HCT116 (cell line): ENCODE measurements around the gene PCARE. TPM values are rescaled to one million over a fixed set of nuclear protein-coding genes. Genes with fewer than 3 reads are reported as not detected.
A peak's percentile ranks its signal among the peaks of the same experiment; 100 is the strongest.

Experiments used
- ATAC-seq: fragments of 200-7000 bp; cut with Tn5 transposase; 2 replicates; pipeline ENCODE4 v1.9.1; 2020; ENCODE audit warnings: mild to moderate bottlenecking, moderate library complexity
- BruUV-seq: library from RNA; stranded (reverse); fragments of 400-500 nt; replicated peaks from 2 replicates; lab custom pipeline; 2021; lab: Mats Ljungman, UMichigan
- CTCF ChIA-PET: fragments of 300-600 bp; sonication (Branson Sonifier 250); formaldehyde crosslinking; loops from one replicate; lab custom pipeline; 2021; ENCODE audit warnings: antibody characterized with exemption; lab: Charles Lee
- POLR2A ChIA-PET: fragments of 300-600, 350-600 bp; sonication (Branson Sonifier 250); formaldehyde crosslinking; loops from one replicate; lab custom pipeline; 2021; ENCODE audit warnings: antibody characterized with exemption; lab: Charles Lee
- RAD21 ChIA-PET, 2 experiments: fragments of 300-600 bp; sonication (Branson Sonifier 250); formaldehyde crosslinking; loops; one replicate each; lab custom pipeline; 2023; ENCODE audit warnings: low total read pairs in 2 of 2; ENCODE audit not compliant: uncharacterized antibody in 2 of 2, unreplicated experiment in 2 of 2, low non-redundant PET in 1 of 2; lab: Charles Lee
- DNase-seq: peaks from one replicate; pipeline ENCODE4 v3.0.0-alpha.2; 2010; ENCODE audit warnings: low read depth, low spot score
- H2AFZ ChIP-seq: fragments of 200-600 bp; shearing (Covaris generic), sonication (generic); 2 replicates; pipeline ENCODE4 v1.6.1; 2017; ENCODE audit warnings: low read depth, mixed run types, mixed read lengths, antibody characterized with exemption, low read length; ENCODE audit not compliant: poor library complexity, severe bottlenecking
- H3K27ac ChIP-seq: 2 replicates; pipeline ENCODE4 v1.5.1; 2012; ENCODE audit warnings: low read depth, low read length
- H3K27me3 ChIP-seq: fragments of 200-600 bp; sonication (generic); 2 replicates; pipeline ENCODE4 v1.6.1; 2016; ENCODE audit warnings: mixed run types, low read length, mixed read lengths; ENCODE audit not compliant: insufficient read depth
- H3K36me3 ChIP-seq, 2 experiments: fragments of 200-500 bp in 1 of 2; fragments of 200-600 bp in 1 of 2; sonication (Bioruptor generic) in 1 of 2; sonication (generic) in 1 of 2; 2 replicates each; pipeline versions ENCODE4 v1.5.1 to v1.6.1; 2014 to 2016; ENCODE audit warnings: low read length in 2 of 2, inconsistent platforms in 1 of 2, mixed read lengths in 1 of 2, mixed run types in 1 of 2; ENCODE audit not compliant: insufficient read depth in 2 of 2, control insufficient read depth in 1 of 2
- H3K4me1 ChIP-seq, 2 experiments: fragments of 200-600 bp in 1 of 2; sonication (generic) in 1 of 2; 2 replicates each; pipeline versions ENCODE4 v1.5.1 to v1.6.1; 2012 to 2017; ENCODE audit warnings: low read length in 2 of 2, inconsistent platforms in 1 of 2, mild to moderate bottlenecking in 1 of 2, mixed read lengths in 1 of 2, mixed run types in 1 of 2, moderate library complexity in 1 of 2; ENCODE audit not compliant: insufficient read depth in 2 of 2, control insufficient read depth in 1 of 2
- H3K4me2 ChIP-seq: fragments of 200-600 bp; sonication (generic); 2 replicates; pipeline ENCODE4 v1.6.1; 2017; ENCODE audit warnings: mixed run types, low read length, mixed read lengths
- H3K4me3 ChIP-seq, 2 experiments: fragments of 200-600 bp in 1 of 2; sonication (generic) in 1 of 2; replicated peaks in 1 of 2; 2 replicates each; pipeline ENCODE4 v1.5.1; 2011 to 2016; ENCODE audit warnings: low read length in 2 of 2, control low read depth in 1 of 2, low read depth in 1 of 2, mild to moderate bottlenecking in 1 of 2, mixed read lengths in 1 of 2, mixed run types in 1 of 2
- H3K79me2 ChIP-seq: fragments of 200-600 bp; sonication (generic); 2 replicates; pipeline ENCODE4 v1.6.1; 2017; ENCODE audit warnings: mild to moderate bottlenecking, mixed run types, low read length, moderate library complexity, mixed read lengths; ENCODE audit not compliant: insufficient read depth
- H3K9ac ChIP-seq: fragments of 200-600 bp; sonication (generic); 2 replicates; pipeline ENCODE4 v1.6.1; 2016; ENCODE audit warnings: low read length, mixed read lengths
- H3K9me2 ChIP-seq: fragments of 200-600 bp; sonication (generic), shearing (Covaris generic); 2 replicates; pipeline ENCODE4 v1.6.1; 2017; ENCODE audit warnings: mixed run types, mild to moderate bottlenecking, moderate library complexity; ENCODE audit not compliant: insufficient read depth
- H3K9me3 ChIP-seq, 2 experiments: fragments of 200-500 bp in 1 of 2; fragments of 200-600 bp in 1 of 2; sonication (Bioruptor generic) in 1 of 2; sonication (generic) in 1 of 2; 2 replicates each; pipeline ENCODE4 v1.6.1; 2014 to 2017; ENCODE audit warnings: low read length in 2 of 2, mixed read lengths in 2 of 2, inconsistent platforms in 1 of 2, low read depth in 1 of 2, mild to moderate bottlenecking in 1 of 2, mixed run types in 1 of 2, moderate library complexity in 1 of 2; ENCODE audit not compliant: control insufficient read depth in 1 of 2, insufficient read depth in 1 of 2
- H4K20me1 ChIP-seq: fragments of 200-600 bp; sonication (generic), shearing (Covaris generic); 2 replicates; pipeline ENCODE4 v1.6.1; 2017; ENCODE audit warnings: mixed run types, mild to moderate bottlenecking, moderate library complexity; ENCODE audit not compliant: insufficient read depth
- CEBPB ChIP-seq: IDR thresholded peaks from 2 replicates; pipeline ENCODE4 v1.6.1; 2012; ENCODE audit warnings: low read depth
- EGR1 ChIP-seq: IDR thresholded peaks from 2 replicates; pipeline ENCODE4 v1.6.1; 2012; ENCODE audit warnings: low read depth
- ELF1 ChIP-seq: IDR thresholded peaks from 2 replicates; pipeline ENCODE4 v1.6.1; 2012; ENCODE audit warnings: low read depth, borderline replicate concordance
- EZH2phosphoT487 ChIP-seq: fragments of 200-600 bp; IDR thresholded peaks from 2 replicates; pipeline ENCODE4 v1.6.1; 2018; ENCODE audit warnings: antibody characterized with exemption, borderline replicate concordance
- FOSL1 ChIP-seq: IDR thresholded peaks from 2 replicates; pipeline ENCODE4 v1.6.1; 2012; ENCODE audit warnings: low read depth
- JUND ChIP-seq: IDR thresholded peaks from 2 replicates; pipeline ENCODE4 v1.6.1; 2012
- POLR2A ChIP-seq: IDR thresholded peaks from 2 replicates; pipeline ENCODE4 v1.7.0; 2011; ENCODE audit warnings: borderline replicate concordance; ENCODE audit not compliant: insufficient read depth, insufficient read length; ENCODE audit errors: extremely low read depth
- RAD21 ChIP-seq: IDR thresholded peaks from 2 replicates; pipeline ENCODE4 v1.6.1; 2012; ENCODE audit warnings: low read depth, mild to moderate bottlenecking
- SIN3A ChIP-seq: IDR thresholded peaks from 2 replicates; pipeline ENCODE4 v1.6.1; 2012; ENCODE audit warnings: low read depth
- SP1 ChIP-seq: IDR thresholded peaks from 2 replicates; pipeline ENCODE4 v1.6.1; 2012; ENCODE audit warnings: low read depth
- SRF ChIP-seq: IDR thresholded peaks from 2 replicates; pipeline ENCODE4 v1.6.1; 2012; ENCODE audit warnings: low read depth
- YY1 ChIP-seq: IDR thresholded peaks from 2 replicates; pipeline ENCODE4 v1.6.1; 2011; ENCODE audit warnings: low read length, low read depth, moderate library complexity, mild to moderate bottlenecking; ENCODE audit not compliant: insufficient replicate concordance; ENCODE audit errors: extremely low read depth
- ZFX ChIP-seq: fragments of 450-650 bp; IDR thresholded peaks from 2 replicates; pipeline ENCODE4 v1.6.1; 2017
- ZNF274 ChIP-seq: fragments of 200-500 bp; sonication (Bioruptor generic); IDR thresholded peaks from 2 replicates; pipeline ENCODE4 v1.6.1; 2014; ENCODE audit warnings: mild to moderate bottlenecking, low read depth, low read length, inconsistent platforms
- intact Hi-C: fragments of 100-400 bp; cut with micrococcal nuclease; formaldehyde crosslinking; loops from 2 replicates; pipeline ENCODE4 v1.10.0; 2022
- total RNA-seq: library from RNA; stranded (reverse); gene quantifications from one replicate; pipeline ENCODE4 v1.2.1, GENCODE V29; 2021; ENCODE audit not compliant: unreplicated experiment
- TF ChIP-seq, protein P1 (sequence below): IDR thresholded peaks from 2 replicates; pipeline ENCODE4 v1.6.1; 2011; ENCODE audit warnings: mild to moderate bottlenecking, low read length, moderate library complexity; ENCODE audit not compliant: insufficient replicate concordance; ENCODE audit errors: extremely low read depth
- TF ChIP-seq, protein P2 (sequence below): IDR thresholded peaks from 2 replicates; pipeline ENCODE4 v1.6.1; 2012
- TF ChIP-seq, protein P3 (sequence below), 3 experiments: fragments of 200-600 bp in 1 of 3; sonication (generic) in 1 of 3; IDR thresholded peaks in 2 of 3; conservative IDR thresholded peaks in 1 of 3; 2 replicates each; pipeline ENCODE4 v1.5.1; 2012 to 2017; ENCODE audit warnings: low read depth in 2 of 3, low read length in 2 of 3, antibody characterized with exemption in 1 of 3, borderline replicate concordance in 1 of 3, control low read depth in 1 of 3, mild to moderate bottlenecking in 1 of 3, mixed read lengths in 1 of 3, mixed run types in 1 of 3, moderate library complexity in 1 of 3; ENCODE audit not compliant: insufficient read depth in 1 of 3
- TF ChIP-seq, protein P4 (sequence below): IDR thresholded peaks from 2 replicates; pipeline ENCODE4 v1.6.1; 2012; ENCODE audit warnings: low read depth
- TF ChIP-seq, protein P5 (sequence below): IDR thresholded peaks from 2 replicates; pipeline ENCODE4 v1.6.1; 2012

The PCARE gene
- total RNA-seq, 1 experiment from 2014 or later: not detected

DNA sequence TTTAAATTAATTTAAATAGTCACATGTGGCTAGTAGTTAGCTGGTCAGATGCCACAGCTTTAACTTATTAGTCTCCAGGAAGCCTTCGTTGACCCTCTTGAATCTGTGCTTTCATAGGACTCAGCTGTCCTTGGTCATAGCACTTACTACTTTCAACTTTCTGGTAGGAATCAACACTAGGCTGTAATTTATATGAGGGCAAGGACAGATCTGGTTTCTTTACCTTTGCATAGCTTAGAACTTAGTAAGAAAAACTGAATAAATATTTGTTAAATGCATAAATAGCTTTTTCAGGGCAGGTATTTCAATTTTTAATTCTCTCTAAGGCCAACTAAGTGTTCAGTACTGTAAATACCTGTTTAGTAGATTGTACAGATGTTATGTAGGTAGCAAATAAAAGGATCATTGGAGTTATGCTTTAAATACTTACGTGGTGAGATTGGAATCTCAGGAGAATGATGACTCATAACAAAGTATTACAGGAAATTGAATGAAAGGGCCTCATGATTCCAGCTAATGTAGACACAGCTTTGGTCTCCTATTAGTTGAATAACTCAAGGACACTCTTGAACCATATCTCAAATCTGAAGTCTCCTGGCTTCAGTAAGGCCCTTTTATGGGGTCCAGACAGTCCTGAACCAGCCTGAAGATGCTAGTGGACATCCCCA lies 43.4 kb upstream of the PCARE start:
- Histone ChIP-seq H3K79me2 (peaks cover 58% of the 10 kb centered on the region), H4K20me1 (no peaks in the 10 kb centered on the region), H3K9me2 (no peaks in the 10 kb centered on the region), H3K36me3 (no peaks in the 10 kb centered on the region), H3K27me3 (no peaks in the 10 kb centered on the region), H3K27ac (peak overlapping the region; percentile 81), H2AFZ (no peak overlapping the region), H3K4me1 (peaks cover 33 to 87% of the 10 kb centered on the region in 2 experiments), H3K9ac (peak overlapping the region; percentile 75), H3K4me3 (peak overlapping the region; percentile 6 to 64; a peak in 2 of 4 replicates), H3K9me3 (no peaks in the 10 kb centered on the region), H3K4me2 (peak overlapping the region; percentile 76)
- ATAC-seq (peak; percentile 48), DNase-seq (peak; percentile 77)
- intact Hi-C loops: no loop called here
- POLR2A ChIA-PET: interaction anchor here (4.2 to 6.4 kb wide), 2 partner anchors 11 to 12 kb away, joined by 46 to 76 read pairs; no protein-coding TSS in a partner anchor
- BruUV-seq: TSS peak; percentile 85
- CTCF ChIA-PET: interaction anchor here (0.7 kb wide), 1 partner anchor 12 kb away, joined by 3 read pairs; no protein-coding TSS in a partner anchor
- RAD21 ChIA-PET: interaction anchor here in 1 of 2 experiments (1.5 kb wide), 1 partner anchor 13 kb away, joined by 4 read pairs; no protein-coding TSS in a partner anchor
- TF ChIP-seq, protein P1, sequence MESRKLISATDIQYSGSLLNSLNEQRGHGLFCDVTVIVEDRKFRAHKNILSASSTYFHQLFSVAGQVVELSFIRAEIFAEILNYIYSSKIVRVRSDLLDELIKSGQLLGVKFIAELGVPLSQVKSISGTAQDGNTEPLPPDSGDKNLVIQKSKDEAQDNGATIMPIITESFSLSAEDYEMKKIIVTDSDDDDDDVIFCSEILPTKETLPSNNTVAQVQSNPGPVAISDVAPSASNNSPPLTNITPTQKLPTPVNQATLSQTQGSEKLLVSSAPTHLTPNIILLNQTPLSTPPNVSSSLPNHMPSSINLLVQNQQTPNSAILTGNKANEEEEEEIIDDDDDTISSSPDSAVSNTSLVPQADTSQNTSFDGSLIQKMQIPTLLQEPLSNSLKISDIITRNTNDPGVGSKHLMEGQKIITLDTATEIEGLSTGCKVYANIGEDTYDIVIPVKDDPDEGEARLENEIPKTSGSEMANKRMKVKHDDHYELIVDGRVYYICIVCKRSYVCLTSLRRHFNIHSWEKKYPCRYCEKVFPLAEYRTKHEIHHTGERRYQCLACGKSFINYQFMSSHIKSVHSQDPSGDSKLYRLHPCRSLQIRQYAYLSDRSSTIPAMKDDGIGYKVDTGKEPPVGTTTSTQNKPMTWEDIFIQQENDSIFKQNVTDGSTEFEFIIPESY: no peak
- TF ChIP-seq SRF: 0 out of 2 replicates have a peak, but pooled peaks have one; percentile 60
- no peak for TF ChIP-seq YY1
- TF ChIP-seq ELF1: no peak; the same call in 1 of the 2 replicates
- TF ChIP-seq CEBPB: peak; percentile 78
- TF ChIP-seq POLR2A: no peak
- TF ChIP-seq RAD21: peak; percentile 19; the same call in 1 of the 2 replicates
- no peak for TF ChIP-seq SIN3A
- TF ChIP-seq ZFX: no peak
- peak; percentile 82 for TF ChIP-seq SP1
- TF ChIP-seq ZNF274: no peak
- TF ChIP-seq FOSL1: peak; percentile 89
- TF ChIP-seq, protein P2, sequence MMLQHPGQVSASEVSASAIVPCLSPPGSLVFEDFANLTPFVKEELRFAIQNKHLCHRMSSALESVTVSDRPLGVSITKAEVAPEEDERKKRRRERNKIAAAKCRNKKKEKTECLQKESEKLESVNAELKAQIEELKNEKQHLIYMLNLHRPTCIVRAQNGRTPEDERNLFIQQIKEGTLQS: no peak; the same call in 1 of the 2 replicates
- 0 out of 2 replicates have a peak, but pooled peaks have one; percentile 15 for TF ChIP-seq EGR1
- TF ChIP-seq, protein P3, sequence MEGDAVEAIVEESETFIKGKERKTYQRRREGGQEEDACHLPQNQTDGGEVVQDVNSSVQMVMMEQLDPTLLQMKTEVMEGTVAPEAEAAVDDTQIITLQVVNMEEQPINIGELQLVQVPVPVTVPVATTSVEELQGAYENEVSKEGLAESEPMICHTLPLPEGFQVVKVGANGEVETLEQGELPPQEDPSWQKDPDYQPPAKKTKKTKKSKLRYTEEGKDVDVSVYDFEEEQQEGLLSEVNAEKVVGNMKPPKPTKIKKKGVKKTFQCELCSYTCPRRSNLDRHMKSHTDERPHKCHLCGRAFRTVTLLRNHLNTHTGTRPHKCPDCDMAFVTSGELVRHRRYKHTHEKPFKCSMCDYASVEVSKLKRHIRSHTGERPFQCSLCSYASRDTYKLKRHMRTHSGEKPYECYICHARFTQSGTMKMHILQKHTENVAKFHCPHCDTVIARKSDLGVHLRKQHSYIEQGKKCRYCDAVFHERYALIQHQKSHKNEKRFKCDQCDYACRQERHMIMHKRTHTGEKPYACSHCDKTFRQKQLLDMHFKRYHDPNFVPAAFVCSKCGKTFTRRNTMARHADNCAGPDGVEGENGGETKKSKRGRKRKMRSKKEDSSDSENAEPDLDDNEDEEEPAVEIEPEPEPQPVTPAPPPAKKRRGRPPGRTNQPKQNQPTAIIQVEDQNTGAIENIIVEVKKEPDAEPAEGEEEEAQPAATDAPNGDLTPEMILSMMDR (IDR thresholded peaks at IDR 0.05 in 2 of 3, conservative IDR thresholded peaks at IDR 0.05 in 1 of 3; ENCODE audit: borderline replicate concordance in 1 of 3, insufficient read depth in 1 of 3, low read depth in 2 of 3, low read length in 2 of 3): no peak
- TF ChIP-seq EZH2phosphoT487: no peak
- TF ChIP-seq, protein P4, sequence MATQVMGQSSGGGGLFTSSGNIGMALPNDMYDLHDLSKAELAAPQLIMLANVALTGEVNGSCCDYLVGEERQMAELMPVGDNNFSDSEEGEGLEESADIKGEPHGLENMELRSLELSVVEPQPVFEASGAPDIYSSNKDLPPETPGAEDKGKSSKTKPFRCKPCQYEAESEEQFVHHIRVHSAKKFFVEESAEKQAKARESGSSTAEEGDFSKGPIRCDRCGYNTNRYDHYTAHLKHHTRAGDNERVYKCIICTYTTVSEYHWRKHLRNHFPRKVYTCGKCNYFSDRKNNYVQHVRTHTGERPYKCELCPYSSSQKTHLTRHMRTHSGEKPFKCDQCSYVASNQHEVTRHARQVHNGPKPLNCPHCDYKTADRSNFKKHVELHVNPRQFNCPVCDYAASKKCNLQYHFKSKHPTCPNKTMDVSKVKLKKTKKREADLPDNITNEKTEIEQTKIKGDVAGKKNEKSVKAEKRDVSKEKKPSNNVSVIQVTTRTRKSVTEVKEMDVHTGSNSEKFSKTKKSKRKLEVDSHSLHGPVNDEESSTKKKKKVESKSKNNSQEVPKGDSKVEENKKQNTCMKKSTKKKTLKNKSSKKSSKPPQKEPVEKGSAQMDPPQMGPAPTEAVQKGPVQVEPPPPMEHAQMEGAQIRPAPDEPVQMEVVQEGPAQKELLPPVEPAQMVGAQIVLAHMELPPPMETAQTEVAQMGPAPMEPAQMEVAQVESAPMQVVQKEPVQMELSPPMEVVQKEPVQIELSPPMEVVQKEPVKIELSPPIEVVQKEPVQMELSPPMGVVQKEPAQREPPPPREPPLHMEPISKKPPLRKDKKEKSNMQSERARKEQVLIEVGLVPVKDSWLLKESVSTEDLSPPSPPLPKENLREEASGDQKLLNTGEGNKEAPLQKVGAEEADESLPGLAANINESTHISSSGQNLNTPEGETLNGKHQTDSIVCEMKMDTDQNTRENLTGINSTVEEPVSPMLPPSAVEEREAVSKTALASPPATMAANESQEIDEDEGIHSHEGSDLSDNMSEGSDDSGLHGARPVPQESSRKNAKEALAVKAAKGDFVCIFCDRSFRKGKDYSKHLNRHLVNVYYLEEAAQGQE: no peak
- TF ChIP-seq JUND: peak; percentile 88
- TF ChIP-seq, protein P5, sequence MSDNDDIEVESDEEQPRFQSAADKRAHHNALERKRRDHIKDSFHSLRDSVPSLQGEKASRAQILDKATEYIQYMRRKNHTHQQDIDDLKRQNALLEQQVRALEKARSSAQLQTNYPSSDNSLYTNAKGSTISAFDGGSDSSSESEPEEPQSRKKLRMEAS: peak; percentile 65; the same call in 1 of the 2 replicates
